Left ventricle myocardium inferior (tissue), 1 donor: Measurements from ENCODE around the gene MTR. TPM values are rescaled to one million over a fixed set of nuclear protein-coding genes. Genes with fewer than 3 reads are reported as not detected.
A peak's percentile ranks its signal among the peaks of the same experiment; 100 is the strongest.

ENCODE experiments used
- DNase-seq: peaks from one replicate; pipeline ENCODE4 v3.0.0-alpha.2; 2020
- H3K27ac ChIP-seq: fragments of 200-600 bp; replicated peaks from 2 replicates; pipeline ENCODE4 v1.8.0; 2021
- H3K27me3 ChIP-seq: fragments of 200-600 bp; 2 replicates; pipeline ENCODE4 v1.8.0; 2021; ENCODE audit warnings: low read depth
- H3K36me3 ChIP-seq: fragments of 200-600 bp; 2 replicates; pipeline ENCODE4 v1.8.0; 2021
- H3K4me1 ChIP-seq: fragments of 200-600 bp; 2 replicates; pipeline ENCODE4 v1.8.0; 2021
- H3K4me3 ChIP-seq: fragments of 200-600 bp; 2 replicates; pipeline ENCODE4 v1.8.0; 2021; ENCODE audit warnings: mild to moderate bottlenecking, moderate library complexity
- H3K9me3 ChIP-seq: fragments of 200-600 bp; replicated peaks from 2 replicates; pipeline ENCODE4 v1.8.0; 2021
- intact Hi-C: fragments of 100-400 bp; cut with micrococcal nuclease; formaldehyde crosslinking; loops from one replicate; pipeline ENCODE4 v1.11.0; 2022
- total RNA-seq: library from RNA; stranded (reverse); fragmentation: NEBNext Ultra II Directional; extraction: Animal tissue kit (Norgen Biotek cat#: 25700); gene quantifications from one replicate; pipeline ENCODE4 v1.2.1, GENCODE V29; 2021
- TF ChIP-seq, protein P1 (sequence below): fragments of 200-600 bp; IDR thresholded peaks from 2 replicates; pipeline ENCODE4 v1.8.0; 2021; ENCODE audit warnings: antibody characterized with exemption, mild to moderate bottlenecking, borderline replicate concordance
- donor health status: DM: no; HTN: yes; CAD: no; lungs with severe emphysema.

MTR gene
- total RNA-seq, 1 donor from 2014 or later, result 47.6 TPM

DNA sequence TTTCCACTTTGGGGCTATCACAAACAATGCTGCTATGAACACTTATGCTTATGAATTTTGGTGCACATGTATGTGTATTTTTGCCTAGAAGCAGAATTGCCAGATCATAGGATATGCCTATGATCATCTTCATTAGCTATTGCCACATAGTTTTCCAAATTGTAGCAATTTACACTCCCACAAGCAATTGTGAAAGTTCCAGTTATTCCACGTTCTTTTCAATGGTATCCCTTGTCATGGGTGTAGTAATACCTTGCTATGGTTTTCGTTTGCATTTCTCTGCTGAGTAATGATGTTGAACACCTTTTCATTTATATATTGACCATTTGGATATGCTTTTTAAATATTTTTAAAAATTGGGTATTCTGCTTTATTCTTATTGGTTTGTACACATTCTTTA, 82.6 kb downstream of the MTR start:
- no peak for DNase-seq
- H3K4me1 ChIP-seq, result peaks cover 16% of the 10 kb centered on the region
- intact Hi-C loops, result no loop called here
- H3K4me3 ChIP-seq, result no peak overlapping the region
- H3K36me3 ChIP-seq, result peaks cover 38% of the 10 kb centered on the region
- TF ChIP-seq, protein P1, sequence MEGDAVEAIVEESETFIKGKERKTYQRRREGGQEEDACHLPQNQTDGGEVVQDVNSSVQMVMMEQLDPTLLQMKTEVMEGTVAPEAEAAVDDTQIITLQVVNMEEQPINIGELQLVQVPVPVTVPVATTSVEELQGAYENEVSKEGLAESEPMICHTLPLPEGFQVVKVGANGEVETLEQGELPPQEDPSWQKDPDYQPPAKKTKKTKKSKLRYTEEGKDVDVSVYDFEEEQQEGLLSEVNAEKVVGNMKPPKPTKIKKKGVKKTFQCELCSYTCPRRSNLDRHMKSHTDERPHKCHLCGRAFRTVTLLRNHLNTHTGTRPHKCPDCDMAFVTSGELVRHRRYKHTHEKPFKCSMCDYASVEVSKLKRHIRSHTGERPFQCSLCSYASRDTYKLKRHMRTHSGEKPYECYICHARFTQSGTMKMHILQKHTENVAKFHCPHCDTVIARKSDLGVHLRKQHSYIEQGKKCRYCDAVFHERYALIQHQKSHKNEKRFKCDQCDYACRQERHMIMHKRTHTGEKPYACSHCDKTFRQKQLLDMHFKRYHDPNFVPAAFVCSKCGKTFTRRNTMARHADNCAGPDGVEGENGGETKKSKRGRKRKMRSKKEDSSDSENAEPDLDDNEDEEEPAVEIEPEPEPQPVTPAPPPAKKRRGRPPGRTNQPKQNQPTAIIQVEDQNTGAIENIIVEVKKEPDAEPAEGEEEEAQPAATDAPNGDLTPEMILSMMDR, result no peak
- no peaks in the 10 kb centered on the region for H3K9me3 ChIP-seq
- no peaks in the 10 kb centered on the region for H3K27me3 ChIP-seq
- H3K27ac ChIP-seq, result no peak overlapping the region

DNA sequence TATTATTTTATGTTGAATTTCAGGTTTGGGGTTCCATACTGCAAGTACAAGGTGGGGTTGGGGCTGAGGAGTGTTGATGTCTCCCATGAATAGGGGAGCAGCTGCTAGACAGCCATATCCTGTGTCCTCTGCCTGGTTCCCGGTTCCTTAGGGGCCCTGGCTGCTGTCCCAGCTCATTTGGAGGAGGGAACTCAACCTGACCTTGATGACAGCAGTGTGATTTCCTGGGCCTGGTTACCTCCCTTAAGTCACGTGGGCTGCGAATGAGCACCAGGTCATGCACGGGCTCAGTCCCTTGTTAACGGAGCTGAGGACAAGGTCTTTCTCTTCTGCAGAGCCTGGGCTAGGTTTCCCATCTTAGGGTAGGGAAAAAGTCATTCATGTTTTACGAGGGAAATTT, 85.1 kb downstream of the MTR start:
- peak; percentile 68 for DNase-seq
- TF ChIP-seq, protein P1, result no peak
- intact Hi-C loops, result no loop called here
- Histone ChIP-seq H3K27ac (peak overlapping the region; percentile 59), H3K9me3 (no peaks in the 10 kb centered on the region), H3K4me1 (peaks cover 16% of the 10 kb centered on the region), H3K27me3 (no peaks in the 10 kb centered on the region), H3K36me3 (peaks cover 35% of the 10 kb centered on the region), H3K4me3 (no peak overlapping the region)

DNA sequence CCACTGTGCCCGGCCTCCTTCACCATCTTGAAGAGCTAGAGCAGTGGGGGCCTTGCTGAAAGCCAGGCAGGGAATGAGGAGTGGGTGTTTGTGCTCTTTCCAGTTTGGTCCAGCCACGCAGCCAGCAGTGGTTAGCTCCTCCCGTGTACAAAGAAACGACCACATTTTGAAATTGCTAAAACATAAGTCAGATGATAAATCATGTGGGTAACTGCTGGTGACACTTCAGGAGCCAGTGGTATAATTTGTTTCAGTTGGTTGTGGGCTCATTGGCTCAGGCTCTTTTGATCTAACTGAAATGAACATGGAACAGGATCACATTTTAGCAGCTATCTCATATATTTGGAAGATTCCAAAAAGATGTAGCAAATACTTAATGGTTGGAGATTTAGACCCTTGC, 87.6 kb downstream of the MTR start:
- Histone ChIP-seq H3K4me1 (peaks cover 39% of the 10 kb centered on the region), H3K36me3 (peaks cover 34% of the 10 kb centered on the region), H3K9me3 (no peaks in the 10 kb centered on the region), H3K4me3 (no peak overlapping the region), H3K27ac (no peak overlapping the region), H3K27me3 (no peaks in the 10 kb centered on the region)
- intact Hi-C loops, result no loop called here
- TF ChIP-seq, protein P1, result no peak
- DNase-seq, result no peak

DNA sequence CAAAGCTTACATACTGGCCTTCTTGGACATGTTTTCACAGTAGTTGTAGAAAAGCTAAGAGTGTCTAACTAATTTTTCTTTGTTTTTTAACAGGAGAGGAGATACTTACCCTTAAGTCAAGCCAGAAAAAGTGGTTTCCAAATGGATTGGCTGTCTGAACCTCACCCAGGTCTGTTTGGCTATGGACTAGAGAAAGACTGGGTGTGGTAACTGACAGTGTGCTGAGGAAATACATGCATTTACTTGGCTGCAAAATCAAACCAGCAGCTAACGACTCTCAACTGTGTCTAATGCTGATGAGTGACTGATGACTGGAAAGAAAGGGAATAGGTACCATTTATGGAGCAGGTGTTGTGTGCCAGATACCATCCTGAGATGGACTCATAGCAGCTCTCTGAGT, 91.1 kb downstream of the MTR start:
- peaks cover 44% of the 10 kb centered on the region for H3K36me3 ChIP-seq

DNA sequence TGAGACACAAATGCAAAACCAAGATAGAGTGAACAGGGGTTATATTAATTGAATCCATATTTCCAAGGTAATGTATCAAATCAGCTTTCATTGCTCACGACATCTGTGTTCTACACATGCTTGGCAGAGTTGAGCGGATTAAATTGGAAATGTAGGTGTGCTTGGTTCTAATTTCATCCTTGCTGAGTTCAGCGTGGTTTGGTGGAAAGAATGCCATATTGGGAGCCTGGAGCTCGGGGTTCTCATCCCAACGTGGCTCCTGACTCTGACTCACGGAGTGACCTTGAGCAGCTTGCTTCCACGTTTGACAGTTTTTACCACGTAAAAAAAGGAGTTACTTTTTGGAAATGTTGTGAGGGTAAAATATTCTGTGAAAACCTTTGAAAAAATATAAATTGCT, 92.0 kb downstream of the MTR start:
- peaks cover 58% of the 10 kb centered on the region for H3K4me1 ChIP-seq
- peak overlapping the region; percentile 13 for H3K27ac ChIP-seq

More for the DNA sequence above, 91.1 kb downstream of the MTR start:
- peaks cover 49% of the 10 kb centered on the region for H3K4me1 ChIP-seq
- H3K9me3 ChIP-seq, result no peaks in the 10 kb centered on the region
- no peak overlapping the region for H3K4me3 ChIP-seq
- H3K27me3 ChIP-seq, result no peaks in the 10 kb centered on the region
- H3K27ac ChIP-seq, result peak overlapping the region; percentile 13
- DNase-seq, result no peak
- TF ChIP-seq, protein P1, result no peak
- intact Hi-C loops, result no loop called here

More for the DNA sequence above, 92.0 kb downstream of the MTR start:
- no peak for DNase-seq
- no peaks in the 10 kb centered on the region for H3K27me3 ChIP-seq
- TF ChIP-seq, protein P1, result no peak
- H3K36me3 ChIP-seq, result peaks cover 53% of the 10 kb centered on the region
- intact Hi-C loops, result no loop called here
- no peak overlapping the region for H3K4me3 ChIP-seq
- no peaks in the 10 kb centered on the region for H3K9me3 ChIP-seq
